ENCODE data around the gene CACNG4.
"Not testable (repeated sequence)": the region's sequence is repeated elsewhere in the genome, so short reads cannot be mapped to it uniquely, and the experiment has no call there.

Gene CACNG4

DNA sequence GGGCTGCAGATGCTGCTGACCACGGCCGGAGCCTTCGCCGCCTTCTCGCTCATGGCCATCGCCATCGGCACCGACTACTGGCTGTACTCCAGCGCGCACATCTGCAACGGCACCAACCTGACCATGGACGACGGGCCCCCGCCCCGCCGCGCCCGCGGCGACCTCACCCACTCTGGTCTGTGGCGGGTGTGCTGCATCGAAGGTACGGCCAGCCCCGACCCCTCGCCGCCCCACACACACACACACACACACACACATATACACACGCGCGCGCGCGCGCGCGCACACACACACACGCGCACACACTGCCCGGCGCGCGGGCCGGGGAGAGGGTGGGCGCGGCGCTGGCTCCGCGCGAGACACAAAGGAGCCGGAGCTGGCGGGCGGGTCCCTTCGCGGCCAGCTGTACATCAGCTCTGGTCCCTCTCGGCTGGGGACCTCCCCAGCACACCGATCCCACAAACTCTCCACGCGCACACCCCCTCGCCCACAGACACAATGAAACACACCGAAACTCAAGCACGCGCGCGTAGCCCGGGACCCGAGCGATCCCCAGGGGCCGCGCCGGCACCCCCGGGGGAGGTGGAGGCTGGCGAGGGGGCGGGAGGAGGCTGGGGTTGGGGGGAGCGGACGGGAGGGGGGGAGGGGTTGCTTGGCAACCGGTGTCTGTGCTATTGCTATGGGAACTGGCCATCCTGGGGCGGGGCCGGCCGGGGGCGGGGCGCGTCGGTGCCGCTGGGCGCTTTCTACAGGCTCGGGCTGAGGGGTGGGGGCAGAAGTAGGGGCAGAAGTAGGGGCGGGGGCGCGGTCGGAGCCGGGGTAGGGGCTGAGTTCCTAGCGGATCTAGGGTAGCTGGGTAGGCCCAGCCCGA is 658 bp downstream of the CACNG4 start:
- DNase-seq, result peak; percentile 23

- DNase-seq, result peak; percentile 27
Observed at GRCh38 chr17:66965801-66966262, 1.3 kb downstream of the CACNG4 start.

DNA sequence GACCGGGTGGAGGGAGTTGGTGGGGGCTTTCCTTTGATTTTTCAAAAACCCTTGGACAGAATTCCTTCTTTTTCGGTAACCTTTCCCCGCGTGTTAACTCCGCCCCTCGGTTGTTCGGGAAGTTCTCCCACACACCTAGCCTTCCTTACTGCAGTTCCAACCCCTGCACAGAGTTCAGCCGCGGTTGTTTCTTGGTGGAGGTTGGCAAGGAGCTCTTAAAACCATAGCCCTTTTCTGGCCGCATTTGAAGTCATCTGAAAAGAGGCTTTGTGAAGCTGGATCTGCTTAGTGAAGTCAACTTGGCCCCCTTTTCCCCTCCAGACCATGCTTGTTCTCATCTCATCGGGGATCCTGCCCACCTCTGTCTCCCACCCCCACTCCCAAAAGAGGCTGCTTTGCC is 1.8 kb downstream of the CACNG4 start:
- no peak for DNase-seq

DNA sequence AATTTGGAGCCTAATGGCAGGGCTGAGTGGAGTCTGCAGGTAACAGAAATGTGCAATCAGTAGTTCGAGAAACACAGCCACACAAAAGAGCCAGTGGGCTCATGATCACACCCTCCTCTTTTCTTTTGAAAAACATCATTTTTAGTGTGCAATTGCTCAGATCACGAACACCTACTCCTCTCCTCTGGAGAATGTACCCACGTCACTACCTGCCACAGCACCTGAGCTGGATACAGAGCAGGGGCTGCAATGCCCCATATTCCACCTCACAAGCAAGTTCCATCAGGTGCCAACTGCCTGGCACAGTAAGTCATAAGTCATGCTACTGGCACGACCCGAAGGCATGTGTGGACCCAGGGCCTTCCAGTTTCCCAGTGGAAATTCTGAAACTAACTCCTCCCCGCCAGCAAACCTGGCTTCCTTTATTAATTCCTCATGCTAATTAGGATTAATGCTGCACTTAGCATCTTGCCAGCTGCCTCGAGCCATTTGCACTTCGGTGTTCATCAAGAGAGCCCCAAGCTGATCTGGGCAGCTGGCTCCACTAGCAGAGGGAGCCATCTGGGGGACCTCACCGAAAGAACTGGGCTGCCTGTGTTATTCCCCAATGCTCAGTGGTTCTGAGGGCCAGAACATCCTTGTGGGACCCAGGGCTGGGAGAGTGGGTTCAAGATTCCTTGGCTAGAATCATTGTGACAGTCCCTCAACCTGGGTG is 2.4 kb downstream of the CACNG4 start:
- DNase-seq, result no peak

DNA sequence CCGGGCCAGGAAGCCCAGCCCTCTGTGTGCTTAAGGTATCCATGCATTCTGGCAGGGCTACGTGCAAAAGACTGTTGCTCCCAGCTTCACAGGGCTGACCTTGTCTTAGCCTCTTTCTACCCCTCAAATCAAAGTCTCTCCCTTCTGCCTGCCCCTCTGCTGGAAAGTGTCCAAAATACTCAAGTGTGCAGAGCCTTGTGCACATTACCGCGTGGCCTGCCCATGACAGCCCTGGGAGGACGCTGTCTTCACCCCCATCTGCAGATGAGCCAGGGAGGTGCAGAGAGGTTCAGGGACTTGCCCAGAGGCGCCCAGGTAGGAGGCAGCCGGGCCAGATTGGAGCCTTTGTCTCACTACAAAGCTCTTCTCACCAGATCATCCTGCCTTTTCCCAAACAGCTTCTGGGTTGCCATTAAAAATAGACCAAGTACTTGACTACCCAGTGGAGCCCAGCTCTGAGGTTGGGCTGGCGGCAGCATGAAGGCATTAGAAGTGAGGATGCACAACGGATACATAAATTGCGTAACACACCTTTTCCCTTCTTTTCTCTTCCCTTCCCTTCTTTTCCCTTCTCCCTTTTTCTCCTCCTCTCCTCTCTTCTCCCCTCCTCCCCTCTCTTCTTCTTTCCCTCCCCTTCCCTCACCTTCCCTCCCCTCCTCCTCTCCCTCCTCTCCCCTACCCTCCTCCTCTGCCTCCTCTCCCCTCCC is 3.5 kb downstream of the CACNG4 start:
- DNase-seq, result no peak

- DNase-seq, result no peak
Observed at GRCh38 chr17:66968916-66969315, 4.4 kb downstream of the CACNG4 start.

DNA sequence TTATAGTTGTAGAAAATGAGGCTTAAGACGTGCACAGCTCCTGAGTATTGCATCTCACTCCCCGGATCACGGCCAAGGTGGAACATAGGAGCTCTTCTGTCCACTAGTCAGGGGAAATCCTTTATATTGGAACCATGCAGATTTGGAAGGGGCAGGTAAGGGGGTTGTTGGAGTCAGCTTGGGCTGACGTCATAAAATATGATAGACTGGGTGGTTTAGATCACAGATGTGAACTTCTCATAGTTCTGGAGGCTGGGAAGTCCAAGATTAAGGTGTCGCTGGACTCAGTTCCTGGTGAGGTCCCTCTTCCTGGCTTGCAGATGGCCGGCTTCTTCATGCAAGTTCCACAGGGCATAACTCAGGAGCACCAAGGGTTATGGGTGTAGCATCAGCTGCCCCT is 5.6 kb downstream of the CACNG4 start:
- no peak for DNase-seq

DNA sequence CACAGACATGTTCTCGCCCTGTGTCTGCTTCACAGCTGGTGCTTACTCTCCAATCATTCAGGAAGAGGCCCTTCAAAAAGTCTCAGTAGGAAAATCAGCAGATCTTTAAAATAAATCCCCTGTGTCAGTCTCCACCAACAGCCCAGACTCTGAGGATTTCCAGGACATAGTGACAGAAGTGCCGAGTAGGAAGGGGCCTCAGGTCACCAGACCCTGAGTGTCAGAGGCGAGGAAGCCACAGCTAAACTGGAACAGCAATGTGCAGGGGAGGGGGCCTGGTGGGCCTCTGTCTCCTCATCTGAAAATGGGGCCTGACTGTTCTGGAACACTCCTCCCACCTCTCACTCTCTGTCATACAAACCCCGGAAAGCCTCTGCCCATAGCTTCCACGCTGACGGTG is 6.3 kb downstream of the CACNG4 start:
- no peak for DNase-seq

- no peak for DNase-seq
Observed at GRCh38 chr17:66971264-66971663, 6.8 kb downstream of the CACNG4 start.

DNA sequence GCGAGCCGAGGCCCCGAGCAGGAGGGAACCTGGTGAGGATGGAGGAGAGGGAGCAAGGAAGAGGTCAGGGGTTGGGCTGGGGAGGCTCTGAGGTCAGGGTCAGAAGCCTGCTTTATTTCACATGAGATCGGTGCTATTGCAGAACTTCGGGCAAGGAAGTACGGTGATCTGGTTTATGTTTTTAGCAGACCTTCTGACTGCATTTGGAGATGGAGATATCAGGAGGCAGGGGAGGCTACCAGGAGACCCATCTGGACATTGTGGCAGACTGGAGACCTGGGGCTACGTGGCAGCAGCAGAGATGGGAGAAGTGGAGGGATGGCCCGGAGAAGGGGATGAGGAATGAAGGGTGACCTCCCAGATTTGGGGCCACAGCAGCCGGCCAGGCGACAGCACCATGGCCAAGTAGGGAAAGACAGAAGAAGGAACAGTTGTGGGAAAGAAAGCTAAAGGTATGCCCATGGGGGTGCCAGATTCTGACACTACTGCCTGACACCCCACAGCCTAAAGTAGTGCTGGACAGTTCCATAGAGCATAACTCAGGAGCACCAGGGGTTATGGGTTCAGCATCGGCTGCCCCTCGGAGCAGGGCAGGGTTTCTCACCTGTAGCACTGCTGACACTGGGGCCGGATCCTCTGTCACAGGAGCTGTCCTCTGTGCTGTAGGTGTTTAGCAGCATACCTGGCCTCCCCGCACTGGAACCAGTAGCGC is 7.4 kb downstream of the CACNG4 start:
- no peak for DNase-seq

- not testable (repeated sequence) for DNase-seq
Observed at GRCh38 chr17:66972442-66972830, 7.9 kb downstream of the CACNG4 start.

- no peak for DNase-seq
Observed at GRCh38 chr17:66975188-66975587, 10.7 kb downstream of the CACNG4 start.

DNA sequence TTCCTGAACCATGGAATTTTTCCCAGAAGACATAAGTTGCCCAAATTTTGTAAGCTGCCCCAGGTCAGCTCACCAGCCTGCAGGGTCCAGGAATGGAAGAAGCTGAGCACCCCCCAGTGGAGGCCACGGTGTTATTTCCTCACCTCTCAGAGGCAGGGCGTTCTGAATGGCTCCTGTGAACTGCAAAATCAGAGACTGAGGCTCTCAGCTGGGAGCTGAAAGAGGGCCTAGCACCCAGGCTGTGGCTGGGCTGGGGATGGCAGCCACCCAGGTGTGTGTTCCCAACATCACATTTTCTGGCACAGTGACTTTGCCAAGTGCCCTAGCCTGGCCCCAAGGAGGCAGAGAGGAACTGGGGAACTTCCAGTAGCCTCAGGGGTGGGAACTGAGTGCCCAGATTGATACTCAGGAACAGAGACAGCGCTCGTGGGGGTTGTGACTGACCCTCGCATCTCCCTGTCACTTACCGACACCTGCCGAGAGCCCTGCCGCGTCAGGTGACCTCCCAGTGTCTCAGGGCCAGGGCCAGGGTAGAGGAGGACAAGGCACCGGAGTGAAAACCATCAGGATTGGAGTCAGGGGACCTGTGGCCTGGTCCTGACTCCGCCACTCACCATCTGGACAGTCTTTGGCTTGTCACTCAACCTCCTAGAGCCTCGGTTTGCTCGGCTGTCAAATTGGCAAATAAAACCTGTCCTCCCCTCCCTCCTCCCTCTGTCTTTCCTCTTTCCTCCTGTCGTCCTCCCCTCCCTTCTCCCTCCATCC is 11.3 kb downstream of the CACNG4 start:
- no peak for DNase-seq

- DNase-seq, result no peak
Observed at GRCh38 chr17:66976379-66976663, 11.8 kb downstream of the CACNG4 start.

DNA sequence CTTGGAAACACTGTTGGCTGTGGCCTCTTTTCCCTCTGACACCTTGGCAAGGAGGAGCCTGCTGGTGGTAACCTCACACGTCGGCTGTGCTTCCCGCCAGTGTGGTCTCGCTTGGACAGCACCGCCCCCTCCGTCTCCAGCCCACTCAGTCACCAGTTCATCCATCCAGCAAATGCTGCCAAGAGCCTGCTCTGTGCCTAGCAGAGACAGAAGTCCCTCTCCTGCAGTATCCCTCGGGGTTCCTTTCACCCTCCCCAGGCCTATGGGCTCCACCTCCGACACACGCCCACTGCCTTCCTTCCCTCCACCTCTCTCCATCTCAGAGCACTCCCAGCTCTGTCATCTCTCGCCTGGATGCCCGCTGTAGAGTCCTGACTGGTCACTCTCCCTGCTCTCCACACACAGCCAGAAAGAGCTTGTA is 12.3 kb downstream of the CACNG4 start:
- no peak for DNase-seq

DNA sequence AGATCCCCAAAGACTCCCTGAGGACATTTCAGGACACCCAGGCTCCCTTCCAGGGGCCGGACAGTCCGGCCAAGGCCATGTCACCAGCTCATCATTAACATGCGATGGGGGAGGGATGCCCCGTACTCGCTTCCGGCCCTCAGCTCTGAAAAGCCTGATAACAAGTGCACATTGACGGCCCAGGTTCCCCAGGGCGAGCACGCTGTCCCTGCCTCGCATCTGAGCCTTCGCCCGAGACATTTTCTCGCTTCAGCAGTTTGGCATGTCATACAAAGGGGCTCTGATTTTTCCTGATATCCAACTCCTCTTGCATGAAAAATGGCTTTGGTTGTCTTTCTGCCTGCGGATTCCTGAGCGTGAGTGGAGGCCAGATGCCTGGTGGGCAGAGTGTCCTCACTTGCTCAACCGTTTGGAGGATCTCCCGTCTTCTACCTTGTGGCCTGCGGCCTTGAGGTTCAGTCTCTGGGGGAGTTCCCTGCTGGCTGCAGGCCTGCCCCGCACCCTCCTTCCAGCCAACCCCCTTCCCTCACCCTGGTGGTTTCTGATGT is 14.1 kb downstream of the CACNG4 start:
- DNase-seq, result no peak

DNA sequence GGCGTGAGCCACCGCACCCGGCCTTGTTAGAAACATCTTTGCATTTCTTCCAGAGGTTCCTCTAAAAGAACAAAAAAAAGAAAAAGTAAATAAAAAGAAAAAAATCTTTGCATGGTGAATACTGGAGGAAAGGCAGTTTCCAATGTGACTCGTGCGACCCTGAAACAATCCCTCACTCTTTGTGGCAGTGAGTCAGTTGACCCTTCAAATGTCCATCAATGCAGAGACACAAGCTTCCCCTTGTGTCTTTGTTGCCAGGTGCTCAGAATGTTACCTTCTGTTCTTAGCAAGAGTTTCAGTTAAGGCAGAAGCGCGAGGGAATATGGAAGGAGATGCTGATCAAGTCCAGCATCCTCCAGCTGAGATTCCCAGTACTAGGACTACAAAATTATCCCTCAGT is 16.4 kb downstream of the CACNG4 start:
- DNase-seq, result no peak

DNA sequence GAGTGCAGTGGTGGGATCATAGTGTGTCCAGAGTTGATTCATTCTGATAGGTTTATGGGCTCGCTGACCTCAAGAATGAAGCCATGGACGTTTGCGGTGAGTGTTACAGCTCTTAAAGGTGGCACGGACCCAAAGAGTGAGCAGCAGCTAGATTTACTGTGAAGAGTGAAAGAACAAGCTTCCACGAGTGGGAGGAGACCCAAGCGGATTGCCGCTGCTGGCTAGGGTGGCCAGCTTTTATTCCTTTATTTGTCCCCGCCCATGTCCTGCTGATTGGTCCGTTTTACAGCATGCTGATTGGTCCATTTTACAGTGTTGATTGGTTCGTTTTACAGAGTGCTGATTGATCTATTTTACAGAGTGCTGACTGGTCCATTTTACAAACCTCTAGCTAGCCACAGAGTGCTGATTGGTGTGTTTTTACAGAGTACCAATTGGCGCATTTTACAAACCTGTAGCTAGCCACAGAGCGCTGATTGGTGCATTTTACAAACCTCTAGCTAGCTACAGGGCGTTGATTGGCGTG is 17.5 kb downstream of the CACNG4 start:
- no peak for DNase-seq

GRCh38 chr17:66983414-66984021 is 19.0 kb downstream of the CACNG4 start:
- DNase-seq, result no peak

GRCh38 chr17:66984730-66985129 is 20.2 kb downstream of the CACNG4 start:
- DNase-seq, result no peak

Measured in NCI-H510A treated with DMSO at 0.1 percent for 48 hours (cell line).